Liver (tissue), 9 donors: ENCODE results near the gene HAUS7. TPM values are rescaled to one million over a fixed set of nuclear protein-coding genes. Genes with fewer than 3 reads are reported as not detected.

ENCODE experiments used
- DNase-seq: peaks from one replicate; pipeline ENCODE4 v3.0.0-alpha.2; 2017; ENCODE audit warnings: low spot score
- H3K27ac ChIP-seq, 2 donors: one replicate each; pipeline ENCODE4 v1.7.0; 2013; ENCODE audit warnings: inconsistent platforms in 2 of 2, low read length in 2 of 2, control low read depth in 1 of 2, low read depth in 1 of 2, mild to moderate bottlenecking in 1 of 2
- H3K27me3 ChIP-seq, 4 donors: one replicate each; pipeline versions ENCODE4 v1.6.1 to v1.7.0; 2013; ENCODE audit warnings: low read length in 3 of 4, inconsistent platforms in 1 of 4, mild to moderate bottlenecking in 1 of 4, moderate library complexity in 1 of 4; ENCODE audit not compliant: control insufficient read depth in 4 of 4, insufficient read depth in 4 of 4
- H3K36me3 ChIP-seq, 4 donors: one replicate each; pipeline versions ENCODE4 v1.6.1 to v1.7.0; 2013; ENCODE audit warnings: low read length in 3 of 4, mild to moderate bottlenecking in 3 of 4, low read depth in 1 of 4, moderate library complexity in 1 of 4; ENCODE audit not compliant: control insufficient read depth in 4 of 4, insufficient read depth in 3 of 4
- H3K4me1 ChIP-seq, 4 donors: one replicate each; pipeline versions ENCODE4 v1.6.1 to v1.7.0; 2013; ENCODE audit warnings: low read length in 3 of 4, mild to moderate bottlenecking in 3 of 4, moderate library complexity in 1 of 4; ENCODE audit not compliant: control insufficient read depth in 4 of 4, insufficient read depth in 4 of 4
- H3K4me3 ChIP-seq, 3 donors: one replicate each; pipeline versions ENCODE4 v1.6.1 to v1.7.0; 2013; ENCODE audit warnings: low read length in 3 of 3, control low read depth in 1 of 3, low read depth in 1 of 3, mild to moderate bottlenecking in 1 of 3
- H3K9ac ChIP-seq, 2 donors: one replicate each; pipeline ENCODE4 v1.7.0; 2013; ENCODE audit warnings: low read length in 2 of 2, mild to moderate bottlenecking in 2 of 2, moderate library complexity in 2 of 2, control low read depth in 1 of 2, low read depth in 1 of 2
- H3K9me3 ChIP-seq, 4 donors: one replicate each; pipeline versions ENCODE4 v1.6.1 to v1.7.0; 2013; ENCODE audit warnings: low read length in 3 of 4; ENCODE audit not compliant: control insufficient read depth in 4 of 4
- ATF3 ChIP-seq: IDR thresholded peaks from 2 replicates; pipeline ENCODE4 v1.6.1; 2016; ENCODE audit warnings: antibody characterized with exemption
- CTCF ChIP-seq: fragments of 150-350 bp; IDR thresholded peaks from 2 replicates; pipeline ENCODE4 v1.5.1; 2017; ENCODE audit warnings: improper control_type of control experiment, low read depth, low read length; ENCODE audit not compliant: missing input control
- EGR1 ChIP-seq, 2 donors: IDR thresholded peaks; 2 replicates each; pipeline ENCODE4 v1.6.1; 2016 to 2018; ENCODE audit warnings: antibody characterized with exemption in 2 of 2, low read depth in 2 of 2
- FOXA1 ChIP-seq: IDR thresholded peaks from 2 replicates; pipeline ENCODE4 v1.6.1; 2016; ENCODE audit warnings: antibody characterized with exemption
- FOXA2 ChIP-seq: IDR thresholded peaks from 2 replicates; pipeline ENCODE4 v1.6.1; 2016; ENCODE audit warnings: antibody characterized with exemption
- GABPA ChIP-seq, 2 donors: IDR thresholded peaks in 1 of 2; conservative IDR thresholded peaks in 1 of 2; 2 replicates each; pipeline ENCODE4 v1.6.1; 2016; ENCODE audit warnings: antibody characterized with exemption in 2 of 2, mild to moderate bottlenecking in 1 of 2, moderate library complexity in 1 of 2
- HNF4A ChIP-seq, 2 donors: conservative IDR thresholded peaks; 2 replicates each; pipeline ENCODE4 v1.6.1; 2016; ENCODE audit warnings: antibody characterized with exemption in 2 of 2, mild to moderate bottlenecking in 2 of 2
- HNF4G ChIP-seq: IDR thresholded peaks from 2 replicates; pipeline ENCODE4 v1.6.1; 2016; ENCODE audit warnings: antibody characterized with exemption
- JUND ChIP-seq, 2 donors: IDR thresholded peaks; 2 replicates each; pipeline ENCODE4 v1.6.1; 2016; ENCODE audit warnings: antibody characterized with exemption in 2 of 2
- MAX ChIP-seq: IDR thresholded peaks from 2 replicates; pipeline ENCODE4 v1.6.1; 2016; ENCODE audit warnings: antibody characterized with exemption
- NR2F2 ChIP-seq: IDR thresholded peaks from 2 replicates; pipeline ENCODE4 v1.6.1; 2016; ENCODE audit warnings: antibody characterized with exemption
- RAD21 ChIP-seq, 2 donors: IDR thresholded peaks; 2 replicates each; pipeline ENCODE4 v1.6.1; 2016; ENCODE audit warnings: antibody characterized with exemption in 2 of 2, mild to moderate bottlenecking in 2 of 2
- REST ChIP-seq: IDR thresholded peaks from 2 replicates; pipeline ENCODE4 v1.6.1; 2016; ENCODE audit warnings: antibody characterized with exemption, mild to moderate bottlenecking
- RXRA ChIP-seq, 2 donors: IDR thresholded peaks; 2 replicates each; pipeline ENCODE4 v1.6.1; 2017 to 2018; ENCODE audit warnings: antibody characterized with exemption in 2 of 2, mild to moderate bottlenecking in 1 of 2
- SP1 ChIP-seq: IDR thresholded peaks from 2 replicates; pipeline ENCODE4 v1.6.1; 2018; ENCODE audit warnings: antibody characterized with exemption, mild to moderate bottlenecking
- TAF1 ChIP-seq: conservative IDR thresholded peaks from 2 replicates; pipeline ENCODE4 v1.6.1; 2016; ENCODE audit warnings: antibody characterized with exemption, mild to moderate bottlenecking
- YY1 ChIP-seq: IDR thresholded peaks from 2 replicates; pipeline ENCODE4 v1.6.1; 2016; ENCODE audit warnings: antibody characterized with exemption, mild to moderate bottlenecking
- ZBTB33 ChIP-seq: IDR thresholded peaks from 2 replicates; pipeline ENCODE4 v1.6.1; 2016; ENCODE audit warnings: antibody characterized with exemption
- WGBS: extraction: QIAGEN DNeasy Blood & Tissue Kit; methylation state at CpG from one replicate; pipeline ENCODE4 v1.1.7; 2013; 5-methylcytosine and 5-hydroxymethylcytosine counted together
- polyA plus RNA-seq, 2 donors: library from polyadenylated mRNA; stranded (reverse) in 1 of 2; unstranded in 1 of 2; fragments of 200-250 nt in 1 of 2; fragments of >200 nt in 1 of 2; fragmentation: Nextera tagmentation in 1 of 2; extraction: Ambion mirVana in 1 of 2; gene quantifications; one replicate each; pipeline versions ENCODE4 v1.2.1 to v1.2.3, GENCODE V29; 2013 to 2015
- total RNA-seq, 2 donors: library from RNA; depleted of rRNA; stranded (reverse); fragments of >200 nt; gene quantifications; one replicate each; pipeline ENCODE4 v1.2.3, GENCODE V29; 2014
- donor health status: healthy.
- donor health status: healthy.
- donor health status: healthy.
- donor health status: healthy.
- donor health status: healthy.

HAUS7 gene
- total and polyA plus RNA-seq, 4 donors = 7.0 to 8.9 (median 7.8) TPM

DNA sequence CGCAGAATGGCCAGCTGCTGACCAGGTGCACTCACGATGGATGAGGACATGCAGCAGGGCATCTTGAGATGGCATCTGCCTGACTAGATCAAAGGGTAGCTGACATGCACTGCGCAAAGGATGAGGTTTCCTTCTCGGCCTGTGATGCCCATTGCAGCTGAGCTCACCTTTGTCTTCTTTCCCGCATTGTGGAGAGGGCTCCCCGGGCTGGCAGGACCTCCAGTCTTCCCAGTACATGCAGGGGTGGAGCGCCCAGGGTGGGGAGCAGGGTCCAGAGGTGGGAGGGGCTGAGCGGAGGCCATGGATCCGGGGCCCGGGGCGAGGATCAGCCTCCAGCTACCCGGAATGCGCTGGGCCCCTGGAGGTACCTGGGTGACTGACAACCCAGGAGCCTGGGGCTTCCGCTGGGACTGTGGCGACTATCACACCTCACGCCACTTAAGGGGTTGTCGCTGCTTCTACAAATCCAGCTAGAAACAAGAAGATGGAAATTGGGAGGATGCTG is 36.5 kb downstream of the HAUS7 start:
- peaks cover 0 to 8% (median 0%) of the 10 kb centered on the region in 4 donors for H3K27me3 ChIP-seq
- no peak overlapping the region for H3K4me3 ChIP-seq
- TF ChIP-seq EGR1 (IDR thresholded peaks at IDR 0.05; ENCODE audit: low read depth in 2 of 2) = no peak
- no peak for TF ChIP-seq GABPA (IDR thresholded peaks at IDR 0.05 in 1 of 2, conservative IDR thresholded peaks at IDR 0.05 in 1 of 2)
- TF ChIP-seq NR2F2 = no peak
- no peak for TF ChIP-seq FOXA1
- no peak for TF ChIP-seq HNF4A (conservative IDR thresholded peaks at IDR 0.05)
- TF ChIP-seq HNF4G = no peak
- no peak for TF ChIP-seq MAX
- no peak for TF ChIP-seq FOXA2
- TF ChIP-seq CTCF = no peak

DNA sequence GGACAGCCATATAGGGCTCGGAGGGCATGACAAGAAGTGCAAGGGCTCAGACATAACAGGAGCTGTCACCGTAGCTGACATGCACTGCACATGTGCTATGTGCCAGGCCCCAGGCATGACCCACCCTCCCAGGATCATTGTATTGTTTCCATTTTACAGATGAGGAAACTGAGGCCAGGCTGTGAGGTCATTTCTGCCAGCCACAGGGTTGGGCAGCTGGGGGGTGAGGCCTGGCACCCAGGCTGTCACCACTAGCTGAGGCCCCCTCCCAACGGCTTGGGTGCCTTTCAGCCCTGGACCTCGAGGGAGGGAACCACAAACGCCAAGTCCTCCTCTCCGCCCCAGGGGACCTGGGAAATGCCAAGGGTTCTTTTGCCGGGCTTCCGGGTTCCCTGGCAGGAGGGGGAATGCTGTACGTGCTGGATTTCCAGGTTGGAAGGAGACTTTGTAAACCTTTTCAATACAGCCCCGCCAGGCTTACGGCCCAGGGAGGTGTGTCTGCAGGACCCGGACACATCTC is 37.2 kb downstream of the HAUS7 start:
- Histone ChIP-seq H3K27ac (no peak overlapping the region), H3K4me1 (no peaks in the 10 kb centered on the region), H3K9me3 (peaks cover 0 to 6% (median 1%) of the 10 kb centered on the region in 4 donors), H3K4me3 (no peak overlapping the region), H3K9ac (no peak overlapping the region), H3K36me3 (no peaks in the 10 kb centered on the region), H3K27me3 (peaks cover 0 to 8% (median 0%) of the 10 kb centered on the region in 4 donors)
- TF ChIP-seq RAD21 (IDR thresholded peaks at IDR 0.05) (no peak), ATF3 (no peak), YY1 (no peak), FOXA2 (no peak), GABPA (IDR thresholded peaks at IDR 0.05 in 1 of 2, conservative IDR thresholded peaks at IDR 0.05 in 1 of 2) (no peak), HNF4G (no peak), HNF4A (conservative IDR thresholded peaks at IDR 0.05) (no peak), EGR1 (IDR thresholded peaks at IDR 0.05; ENCODE audit: low read depth in 2 of 2) (no peak)
- WGBS = 89% methylated on average over 12 of the region's 12 CpGs
- no peak for DNase-seq

More for the DNA sequence above, 36.5 kb downstream of the HAUS7 start:
- DNase-seq = no peak
- no peak overlapping the region for H3K27ac ChIP-seq
- H3K9ac ChIP-seq = no peak overlapping the region
- H3K4me1 ChIP-seq = no peaks in the 10 kb centered on the region
- peaks cover 0 to 6% (median 1%) of the 10 kb centered on the region in 4 donors for H3K9me3 ChIP-seq
- no peaks in the 10 kb centered on the region for H3K36me3 ChIP-seq
- 92% methylated on average over 17 of the region's 17 CpGs for WGBS

DNA sequence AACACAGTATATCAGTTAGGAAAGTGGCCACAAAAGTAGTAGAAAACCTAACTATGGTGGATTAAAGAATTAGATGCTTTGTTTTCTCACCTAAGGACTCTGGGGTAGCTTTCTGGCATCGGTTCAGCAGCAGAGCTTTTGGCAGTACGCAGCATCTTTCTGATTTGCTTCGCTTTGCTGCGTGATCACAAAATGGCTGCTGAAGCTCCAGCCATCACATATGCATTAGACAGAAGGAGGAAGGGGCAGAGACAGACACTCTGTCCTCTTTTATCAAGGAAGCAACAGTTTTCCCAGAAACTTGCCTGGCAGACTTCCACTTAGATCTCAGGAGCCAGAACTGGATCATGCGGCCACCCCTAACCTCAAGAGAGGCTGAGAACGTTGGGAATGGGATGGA is 39.6 kb downstream of the HAUS7 start:
- Histone ChIP-seq H3K9ac (no peak overlapping the region), H3K9me3 (peaks cover 0 to 6% (median 1%) of the 10 kb centered on the region in 4 donors), H3K4me3 (no peak overlapping the region), H3K4me1 (no peaks in the 10 kb centered on the region), H3K27me3 (peaks cover 0 to 8% (median 0%) of the 10 kb centered on the region in 4 donors), H3K27ac (no peak overlapping the region), H3K36me3 (no peaks in the 10 kb centered on the region)
- TF ChIP-seq RXRA (IDR thresholded peaks at IDR 0.05) (no peak), YY1 (no peak), NR2F2 (no peak), FOXA1 (no peak), SP1 (no peak), HNF4A (conservative IDR thresholded peaks at IDR 0.05) (no peak), MAX (no peak), JUND (IDR thresholded peaks at IDR 0.05) (no peak), FOXA2 (no peak), ZBTB33 (no peak), TAF1 (no peak), REST (no peak), ATF3 (no peak), EGR1 (IDR thresholded peaks at IDR 0.05; ENCODE audit: low read depth in 2 of 2) (no peak), GABPA (IDR thresholded peaks at IDR 0.05 in 1 of 2, conservative IDR thresholded peaks at IDR 0.05 in 1 of 2) (no peak)
- no peak for DNase-seq
- 88% methylated on average over 6 of the region's 6 CpGs for WGBS
